Urinary bladder (tissue), 4 donors: ENCODE results near the gene PFKP. TPM values are rescaled to one million over a fixed set of nuclear protein-coding genes. Genes with fewer than 3 reads are reported as not detected.

Source experiments
- DNase-seq: peaks from one replicate; pipeline ENCODE4 v3.0.0-alpha.2; 2015; ENCODE audit errors: extremely low spot score
- H3K27ac ChIP-seq: one replicate; pipeline ENCODE4 v1.5.1; 2013; ENCODE audit warnings: low read depth, mild to moderate bottlenecking, moderate library complexity
- H3K36me3 ChIP-seq: one replicate; pipeline ENCODE4 v1.6.1; 2013; ENCODE audit warnings: mild to moderate bottlenecking, moderate library complexity; ENCODE audit not compliant: insufficient read depth
- H3K4me1 ChIP-seq: one replicate; pipeline ENCODE4 v1.6.1; 2013; ENCODE audit warnings: mild to moderate bottlenecking, moderate library complexity; ENCODE audit not compliant: insufficient read depth
- H3K4me3 ChIP-seq: one replicate; pipeline ENCODE4 v1.5.1; 2013; ENCODE audit warnings: low read depth, low read length
- WGBS: extraction: QIAGEN DNeasy Blood & Tissue Kit; methylation state at CpG from one replicate; pipeline ENCODE4 v1.1.7; 2013; 5-methylcytosine and 5-hydroxymethylcytosine counted together
- polyA plus RNA-seq: library from polyadenylated mRNA; stranded (reverse); fragments of 200-250 nt; gene quantifications from one replicate; pipeline ENCODE4 v1.2.3, GENCODE V29; 2013
- total RNA-seq: library from RNA; depleted of rRNA; stranded (reverse); fragments of >200 nt; gene quantifications from one replicate; pipeline ENCODE4 v1.2.3, GENCODE V29; 2014
- donor health status: healthy with polysubstance abuse.
- donor health status: healthy.

Gene PFKP
- total and polyA plus RNA-seq, 2 donors: 40.6 to 104 TPM

GRCh38 chr10:3139216-3139910 lies 72.0 kb downstream of the PFKP start:
- DNase-seq: no peak
- no peak overlapping the region for H3K4me3 ChIP-seq
- H3K27ac ChIP-seq: no peak overlapping the region
- WGBS: 92% methylated on average over 10 of the region's 10 CpGs
- peaks cover 14% of the 10 kb centered on the region for H3K36me3 ChIP-seq
- H3K4me1 ChIP-seq: no peaks in the 10 kb centered on the region

- Histone ChIP-seq H3K36me3 (peaks cover 13% of the 10 kb centered on the region), H3K4me3 (no peak overlapping the region), H3K27ac (no peak overlapping the region), H3K4me1 (no peaks in the 10 kb centered on the region)
- WGBS: 56% methylated on average over 9 of the region's 9 CpGs
- DNase-seq: no peak
Observed at GRCh38 chr10:3140280-3140679, 72.9 kb downstream of the PFKP start.

GRCh38 chr10:3141351-3142005 lies 74.1 kb downstream of the PFKP start:
- peaks cover 13% of the 10 kb centered on the region for H3K36me3 ChIP-seq
- no peaks in the 10 kb centered on the region for H3K4me1 ChIP-seq
- no peak for DNase-seq
- 79% methylated on average over 21 of the region's 21 CpGs for WGBS
- no peak overlapping the region for H3K27ac ChIP-seq
- no peak overlapping the region for H3K4me3 ChIP-seq

GRCh38 chr10:3142146-3142875 lies 75.0 kb downstream of the PFKP start:
- no peak overlapping the region for H3K4me3 ChIP-seq
- WGBS: 82% methylated on average over 14 of the region's 14 CpGs
- peaks cover 13% of the 10 kb centered on the region for H3K36me3 ChIP-seq
- no peak overlapping the region for H3K27ac ChIP-seq
- no peaks in the 10 kb centered on the region for H3K4me1 ChIP-seq
- DNase-seq: no peak

GRCh38 chr10:3143366-3143765 lies 76.0 kb downstream of the PFKP start:
- 95% methylated on average over 17 of the region's 17 CpGs for WGBS

GRCh38 chr10:3143791-3144434 lies 76.6 kb downstream of the PFKP start:
- no peak for DNase-seq
- Histone ChIP-seq H3K27ac (no peak overlapping the region), H3K4me3 (no peak overlapping the region), H3K36me3 (peaks cover 6% of the 10 kb centered on the region), H3K4me1 (no peaks in the 10 kb centered on the region)
- WGBS: 92% methylated on average over 19 of the region's 19 CpGs

More at GRCh38 chr10:3143366-3143765, 76.0 kb downstream of the PFKP start:
- DNase-seq: no peak
- Histone ChIP-seq H3K27ac (no peak overlapping the region), H3K4me1 (no peaks in the 10 kb centered on the region), H3K36me3 (peaks cover 9% of the 10 kb centered on the region), H3K4me3 (no peak overlapping the region)

GRCh38 chr10:3145366-3145765 lies 78.0 kb downstream of the PFKP start:
- H3K27ac ChIP-seq: no peak overlapping the region
- H3K36me3 ChIP-seq: peaks cover 6% of the 10 kb centered on the region
- no peaks in the 10 kb centered on the region for H3K4me1 ChIP-seq
- no peak for DNase-seq
- H3K4me3 ChIP-seq: no peak overlapping the region
- 97% methylated on average over 18 of the region's 18 CpGs for WGBS

- Histone ChIP-seq H3K36me3 (peaks cover 6% of the 10 kb centered on the region), H3K4me1 (no peaks in the 10 kb centered on the region), H3K27ac (no peak overlapping the region), H3K4me3 (no peak overlapping the region)
- WGBS: 96% methylated on average over 8 of the region's 8 CpGs
- no peak for DNase-seq
Observed at GRCh38 chr10:3146289-3146688, 78.9 kb downstream of the PFKP start.

- Histone ChIP-seq H3K36me3 (peaks cover 4% of the 10 kb centered on the region), H3K27ac (no peak overlapping the region), H3K4me1 (no peaks in the 10 kb centered on the region), H3K4me3 (no peak overlapping the region)
- no peak for DNase-seq
- WGBS: 91% methylated on average over 17 of the region's 17 CpGs
Observed at GRCh38 chr10:3147117-3147820, 79.9 kb downstream of the PFKP start.

- no peak overlapping the region for H3K4me3 ChIP-seq
- no peaks in the 10 kb centered on the region for H3K4me1 ChIP-seq
- H3K27ac ChIP-seq: no peak overlapping the region
- WGBS: 91% methylated on average over 17 of the region's 17 CpGs
- no peak for DNase-seq
- H3K36me3 ChIP-seq: peaks cover under 1% of the 10 kb centered on the region
Observed at GRCh38 chr10:3148041-3148440, 80.7 kb downstream of the PFKP start.

GRCh38 chr10:3148994-3149393 lies 81.6 kb downstream of the PFKP start:
- no peaks in the 10 kb centered on the region for H3K4me1 ChIP-seq
- no peak for DNase-seq
- no peak overlapping the region for H3K27ac ChIP-seq
- WGBS: 78% methylated on average over 9 of the region's 9 CpGs
- no peaks in the 10 kb centered on the region for H3K36me3 ChIP-seq
- H3K4me3 ChIP-seq: no peak overlapping the region

- Histone ChIP-seq H3K36me3 (peaks cover 2% of the 10 kb centered on the region), H3K27ac (no peak overlapping the region), H3K4me1 (no peaks in the 10 kb centered on the region), H3K4me3 (no peak overlapping the region)
- no peak for DNase-seq
- 92% methylated on average over 11 of the region's 11 CpGs for WGBS
Observed at GRCh38 chr10:3149918-3150317, 82.6 kb downstream of the PFKP start.

- Histone ChIP-seq H3K27ac (no peak overlapping the region), H3K36me3 (peaks cover 6% of the 10 kb centered on the region), H3K4me1 (no peaks in the 10 kb centered on the region), H3K4me3 (no peak overlapping the region)
- 93% methylated on average over 13 of the region's 13 CpGs for WGBS
- no peak for DNase-seq
Observed at GRCh38 chr10:3150366-3150765, 83.0 kb downstream of the PFKP start.
